Small intestine (tissue), 7 donors: ENCODE data around the gene MAGI1. TPM values are rescaled to one million over a fixed set of nuclear protein-coding genes. Genes with fewer than 3 reads are reported as not detected.

Experiments used
- DNase-seq, 2 donors: peaks; one replicate each; pipeline versions ENCODE4 v3.0.0 to v3.0.0-alpha.2; 2013
- FAIRE-seq: peaks from 2 replicates; lab custom pipeline; 2012; peaks lifted over from hg19 to GRCh38; lab: Jason Lieb, UNC
- H3K27ac ChIP-seq, 3 donors: one replicate each; pipeline ENCODE4 v1.5.1; 2013; ENCODE audit warnings: low read length in 2 of 3, mild to moderate bottlenecking in 2 of 3, control low read depth in 1 of 3, inconsistent platforms in 1 of 3, low read depth in 1 of 3, moderate library complexity in 1 of 3
- H3K27me3 ChIP-seq, 3 donors: one replicate each; pipeline ENCODE4 v1.6.1; 2013; ENCODE audit warnings: low read length in 3 of 3, inconsistent platforms in 1 of 3; ENCODE audit not compliant: control insufficient read depth in 3 of 3, insufficient read depth in 3 of 3
- H3K36me3 ChIP-seq, 3 donors: one replicate each; pipeline ENCODE4 v1.6.1; 2013; ENCODE audit warnings: low read length in 3 of 3, inconsistent platforms in 1 of 3, low read depth in 1 of 3, mild to moderate bottlenecking in 1 of 3, moderate library complexity in 1 of 3; ENCODE audit not compliant: control insufficient read depth in 3 of 3, insufficient read depth in 2 of 3
- H3K4me1 ChIP-seq, 3 donors: one replicate each; pipeline ENCODE4 v1.6.1; 2013; ENCODE audit warnings: low read length in 2 of 3, inconsistent platforms in 1 of 3, low read depth in 1 of 3, mild to moderate bottlenecking in 1 of 3, moderate library complexity in 1 of 3; ENCODE audit not compliant: control insufficient read depth in 3 of 3, insufficient read depth in 2 of 3
- H3K4me3 ChIP-seq, 3 donors: one replicate each; pipeline ENCODE4 v1.5.1; 2013; ENCODE audit warnings: low read length in 3 of 3, control low read depth in 1 of 3, inconsistent platforms in 1 of 3, low read depth in 1 of 3, mild to moderate bottlenecking in 1 of 3, moderate library complexity in 1 of 3
- H3K9me3 ChIP-seq, 2 donors: one replicate each; pipeline ENCODE4 v1.6.1; 2013; ENCODE audit warnings: low read depth in 1 of 2, low read length in 1 of 2; ENCODE audit not compliant: control insufficient read depth in 2 of 2, insufficient read depth in 1 of 2
- WGBS, 3 donors: extraction: QIAGEN DNeasy Blood & Tissue Kit; methylation state at CpG; one replicate each; pipeline ENCODE4 v1.1.7; 2013; 5-methylcytosine and 5-hydroxymethylcytosine counted together
- polyA plus RNA-seq, 4 donors: library from polyadenylated mRNA; stranded (reverse) in 3 of 4; unstranded in 1 of 4; fragments of 200-250 nt in 3 of 4; fragments of 120-200 nt in 1 of 4; gene quantifications; one replicate each; pipeline versions ENCODE4 v1.2.1 to v1.2.3, GENCODE V29; 2013
- donor health status: healthy with polysubstance abuse.
- donor health status: control.
- donor health status: control.
- donor health status: Bipolar disorder and iron deficiency.
- donor health status: healthy.

MAGI1 gene
- polyA plus RNA-seq, 4 donors = 10.0 to 35.1 (median 12.6) TPM

DNA sequence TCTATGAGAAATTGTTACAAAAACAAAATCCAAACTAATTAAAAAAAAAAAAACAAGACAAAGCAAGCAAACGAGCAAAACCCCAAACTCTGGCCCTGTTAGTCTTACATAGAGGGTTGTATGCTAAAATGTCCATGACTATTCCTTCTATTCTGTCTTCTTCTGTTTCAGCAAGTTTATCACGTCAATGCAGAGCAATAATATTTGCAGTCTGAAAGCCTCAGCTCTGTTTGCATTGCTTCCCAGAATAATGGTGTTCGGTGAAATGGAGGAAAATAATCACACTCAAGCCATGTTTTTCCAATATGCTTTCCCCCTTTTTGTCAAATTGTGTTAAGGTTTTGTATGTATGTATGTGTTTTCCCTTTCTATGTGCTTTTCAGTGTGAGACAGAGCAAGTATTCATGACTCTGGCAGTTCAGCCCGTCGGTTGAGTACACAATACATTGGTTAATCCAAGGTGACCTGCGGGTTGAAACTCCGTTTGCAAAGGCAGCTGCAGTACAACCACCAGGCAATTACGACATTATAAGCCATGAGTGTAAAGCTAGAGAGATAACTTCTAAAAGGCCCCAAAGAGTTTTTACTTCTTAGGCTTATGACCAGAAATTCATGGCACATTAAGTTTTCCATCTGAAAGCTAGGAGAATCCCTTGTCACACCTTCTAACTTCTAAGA, 34.9 kb upstream of the MAGI1 start:
- 39 to 65% (median 51%) methylated on average over 8 of the region's 8 CpGs for WGBS, 3 donors

DNA sequence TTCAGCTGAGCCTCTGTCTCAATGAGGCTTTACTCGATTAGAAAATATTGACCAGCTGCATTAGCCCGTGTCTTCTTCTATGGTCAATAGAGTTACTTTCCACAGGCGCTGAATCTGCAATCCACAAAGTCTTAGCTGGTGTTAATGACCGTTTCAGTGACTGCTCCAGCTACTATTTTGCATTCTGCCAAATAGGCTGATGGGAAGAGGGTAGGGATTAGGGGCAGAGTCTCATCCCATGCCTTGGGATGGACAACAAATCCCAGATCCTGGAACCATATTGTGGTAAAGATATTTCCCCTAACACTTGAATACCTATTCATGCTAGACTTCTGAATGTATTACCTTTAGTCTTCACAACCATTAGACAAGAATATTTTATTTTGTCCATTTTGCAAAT, 29.5 kb upstream of the MAGI1 start:
- no peak for FAIRE-seq
- 84 to 88% (median 85%) methylated on average over 4 of the region's 4 CpGs for WGBS, 3 donors
- DNase-seq = no peak
- peaks cover 0 to 4% of the 10 kb centered on the region in 2 donors for H3K9me3 ChIP-seq
- no peak overlapping the region for H3K27ac ChIP-seq
- H3K36me3 ChIP-seq = no peaks in the 10 kb centered on the region
- peaks cover 0 to 2% (median 0%) of the 10 kb centered on the region in 3 donors for H3K4me1 ChIP-seq
- no peak overlapping the region for H3K4me3 ChIP-seq
- no peaks in the 10 kb centered on the region for H3K27me3 ChIP-seq

More for the DNA sequence above, 34.9 kb upstream of the MAGI1 start:
- Histone ChIP-seq H3K27ac (peak overlapping the region in 1 of 3 donors; percentile 47), H3K27me3 (no peaks in the 10 kb centered on the region), H3K36me3 (no peaks in the 10 kb centered on the region), H3K9me3 (peaks cover 0 to 4% of the 10 kb centered on the region in 2 donors), H3K4me1 (peaks cover 0 to 6% (median 0%) of the 10 kb centered on the region in 3 donors), H3K4me3 (no peak overlapping the region)
- peak in 1 of 2 donors; percentile 80 for DNase-seq
- FAIRE-seq = no peak

DNA sequence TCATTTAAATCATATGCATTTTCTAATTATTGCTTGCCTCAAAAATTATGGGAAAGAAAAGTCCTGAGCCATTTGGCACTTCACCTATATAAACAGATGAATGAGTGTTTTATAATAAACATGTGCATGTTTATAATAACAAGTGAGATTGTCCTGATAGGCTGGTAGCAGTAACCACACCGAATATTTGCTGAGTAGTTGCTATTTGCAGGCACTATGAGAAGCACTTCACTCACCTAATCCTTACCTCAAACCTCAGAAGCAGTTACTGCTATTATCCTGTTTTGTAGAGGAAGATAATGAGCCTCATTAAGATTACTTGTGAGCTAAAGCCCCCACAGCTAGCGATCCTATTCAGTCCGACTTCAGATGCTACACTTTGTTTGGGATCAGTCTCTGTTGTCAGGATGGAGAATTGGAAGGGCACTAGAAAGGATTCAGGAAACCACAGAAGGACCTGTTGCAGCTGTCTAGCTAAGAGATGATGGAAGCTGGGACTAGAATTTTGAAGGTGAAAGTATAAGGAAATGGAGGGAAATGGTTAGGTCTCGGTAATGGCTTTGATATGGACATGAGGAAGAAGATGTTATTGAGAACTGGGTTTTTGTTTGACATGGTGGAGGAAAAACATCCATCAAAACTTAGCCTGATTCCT, 28.4 kb upstream of the MAGI1 start:
- no peaks in the 10 kb centered on the region for H3K27me3 ChIP-seq
- H3K27ac ChIP-seq = no peak overlapping the region
- DNase-seq (no peak), FAIRE-seq (no peak)
- WGBS, 3 donors = 65 to 75% (median 66%) methylated on average over 4 of the region's 4 CpGs
- no peaks in the 10 kb centered on the region for H3K4me1 ChIP-seq
- no peak overlapping the region for H3K4me3 ChIP-seq
- peaks cover 0 to 4% of the 10 kb centered on the region in 2 donors for H3K9me3 ChIP-seq
- H3K36me3 ChIP-seq = no peaks in the 10 kb centered on the region

DNA sequence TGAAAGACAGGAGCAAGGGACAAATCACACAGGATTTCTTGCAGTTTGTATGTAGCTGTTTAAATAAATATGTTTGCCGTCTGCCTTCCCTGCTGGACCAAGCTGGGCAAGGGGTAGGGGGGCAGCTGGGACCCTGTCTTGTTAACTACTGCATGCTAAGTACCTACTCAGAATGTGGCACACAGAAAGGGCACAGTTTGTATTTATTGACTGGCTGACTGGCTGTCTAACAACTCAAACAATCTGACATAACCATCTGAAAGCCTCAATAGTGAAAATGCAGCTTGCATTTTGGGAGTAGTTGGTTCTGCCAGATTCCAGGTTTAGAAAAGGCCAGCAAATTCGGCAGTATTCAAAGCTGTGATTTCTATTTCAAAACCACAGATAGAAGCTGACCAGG, 16.6 kb upstream of the MAGI1 start:
- Histone ChIP-seq H3K9me3 (no peaks in the 10 kb centered on the region), H3K27ac (no peak overlapping the region), H3K36me3 (no peaks in the 10 kb centered on the region), H3K4me3 (no peak overlapping the region), H3K27me3 (no peaks in the 10 kb centered on the region), H3K4me1 (no peaks in the 10 kb centered on the region)
- DNase-seq = no peak
- FAIRE-seq = no peak
- WGBS, 3 donors = 76 to 90% (median 79%) methylated on average over 2 of the region's 2 CpGs

DNA sequence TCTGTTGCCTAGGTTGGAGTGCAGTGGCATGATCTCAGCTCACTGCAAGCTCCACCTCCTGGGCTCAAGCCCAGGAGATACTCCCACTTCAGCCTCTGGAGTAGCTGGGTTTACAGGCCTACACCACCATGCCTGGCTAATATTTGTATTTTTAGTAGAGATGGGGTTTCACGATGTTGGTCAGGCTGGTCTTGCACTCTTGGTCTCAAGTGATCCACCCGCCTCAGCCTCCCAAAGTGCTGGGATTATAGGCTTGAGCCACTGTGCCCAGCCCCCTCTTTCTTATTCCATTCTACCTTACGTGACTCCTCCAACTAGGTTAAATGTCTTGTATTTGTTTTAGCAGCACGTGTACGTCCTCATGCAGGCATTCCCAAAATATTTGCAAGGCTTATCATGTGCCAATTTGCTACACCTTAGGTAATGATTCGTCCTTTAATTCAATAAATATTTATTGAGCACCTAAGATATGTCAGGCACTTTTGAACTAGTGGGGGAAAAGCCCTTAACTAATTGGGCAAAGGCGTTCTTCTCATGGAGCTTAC, 14.9 kb upstream of the MAGI1 start:
- H3K27me3 ChIP-seq = no peaks in the 10 kb centered on the region
- FAIRE-seq = no peak
- DNase-seq = no peak
- H3K4me3 ChIP-seq = no peak overlapping the region
- H3K4me1 ChIP-seq = no peaks in the 10 kb centered on the region
- H3K27ac ChIP-seq = no peak overlapping the region
- no peaks in the 10 kb centered on the region for H3K9me3 ChIP-seq
- no peaks in the 10 kb centered on the region for H3K36me3 ChIP-seq
- 47 to 53% (median 52%) methylated on average over 7 of the region's 7 CpGs for WGBS, 3 donors

DNA sequence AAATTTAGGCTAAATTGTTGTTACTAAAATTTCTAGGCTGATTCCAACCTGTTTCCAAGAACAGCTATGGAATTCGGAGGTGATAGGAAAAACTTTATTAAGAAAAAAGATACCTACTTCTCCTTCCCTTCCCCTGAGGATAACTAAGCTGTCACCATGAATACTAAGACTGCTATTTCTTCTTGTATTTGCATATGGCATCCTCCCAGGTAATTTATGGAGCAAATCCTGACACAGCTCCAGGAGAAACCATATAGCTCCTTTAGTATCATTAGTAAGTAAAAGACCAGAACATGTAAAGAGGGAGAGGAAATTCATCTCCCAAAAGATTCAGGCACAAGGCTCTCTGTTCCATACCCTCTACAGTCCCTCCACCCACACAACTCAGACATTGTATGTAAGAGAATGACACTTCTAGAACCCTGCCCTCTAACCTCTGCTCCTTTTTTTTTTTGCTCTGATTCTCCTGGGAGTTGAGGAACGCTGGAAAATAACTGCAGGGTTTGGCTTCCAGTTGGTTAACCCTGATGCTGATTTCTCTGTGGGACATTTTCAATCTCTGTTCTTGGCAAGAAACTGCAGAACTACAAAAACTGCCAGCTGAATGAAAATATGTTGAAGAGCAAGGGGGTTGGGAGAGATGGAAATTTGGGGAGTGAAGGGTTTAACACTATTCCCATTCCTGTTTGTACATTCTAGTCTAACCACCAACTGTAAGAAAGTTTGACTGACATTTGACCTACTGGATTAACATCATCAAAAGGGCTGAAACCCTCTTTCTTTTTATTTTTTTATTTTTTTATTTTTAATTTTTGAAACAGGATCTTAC, 14.2 kb upstream of the MAGI1 start:
- DNase-seq (no peak), FAIRE-seq (no peak)
- Histone ChIP-seq H3K9me3 (no peaks in the 10 kb centered on the region), H3K27ac (no peak overlapping the region), H3K4me1 (peaks cover 0 to 2% (median 0%) of the 10 kb centered on the region in 3 donors), H3K27me3 (no peaks in the 10 kb centered on the region), H3K4me3 (no peak overlapping the region), H3K36me3 (no peaks in the 10 kb centered on the region)
- 54 to 73% (median 65%) methylated on average over 2 of the region's 2 CpGs for WGBS, 3 donors

DNA sequence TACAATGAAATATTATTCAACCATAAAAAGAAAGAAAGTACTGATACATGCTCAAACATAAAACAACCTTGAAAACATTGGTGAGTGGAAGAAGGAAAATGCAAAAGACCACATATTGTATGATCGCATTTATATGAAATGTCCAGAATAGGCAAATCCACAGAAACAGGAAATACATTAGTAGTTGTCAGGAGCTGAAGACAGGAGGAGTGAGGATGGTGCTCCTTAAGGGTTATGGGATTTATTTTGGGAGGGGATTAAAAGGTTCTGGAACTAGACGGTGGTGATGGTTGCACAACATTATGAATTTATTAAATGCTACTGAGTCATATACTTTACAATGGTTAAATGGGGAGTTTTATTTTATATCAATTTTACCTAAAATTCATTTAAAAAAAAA, 12.1 kb upstream of the MAGI1 start:
- peaks cover 0 to 8% (median 2%) of the 10 kb centered on the region in 3 donors for H3K4me1 ChIP-seq
- no peak overlapping the region for H3K4me3 ChIP-seq
- DNase-seq = no peak
- no peaks in the 10 kb centered on the region for H3K36me3 ChIP-seq
- no peak for FAIRE-seq
- H3K27me3 ChIP-seq = no peaks in the 10 kb centered on the region
- H3K27ac ChIP-seq = no peak overlapping the region
- no peaks in the 10 kb centered on the region for H3K9me3 ChIP-seq
- WGBS, 3 donors = 93 to 97% (median 95%) methylated on average over 2 of the region's 2 CpGs

DNA sequence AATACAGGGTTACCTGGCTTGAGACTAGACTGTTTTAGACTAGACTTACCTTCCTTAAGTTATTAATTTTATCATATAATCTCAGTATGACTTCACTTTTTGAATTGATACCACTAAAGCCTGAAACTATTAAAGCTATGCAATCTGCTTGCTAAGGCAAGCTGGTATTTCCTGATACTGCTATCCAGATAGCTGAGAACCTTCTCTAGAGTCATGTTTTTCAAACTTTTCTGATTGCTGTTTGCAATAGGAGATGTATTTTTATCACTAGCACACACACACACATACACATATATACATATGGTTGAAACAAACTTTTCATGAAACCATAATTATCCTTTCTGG, 9.3 kb upstream of the MAGI1 start:
- Histone ChIP-seq H3K4me3 (no peak overlapping the region), H3K4me1 (peaks cover 0 to 8% (median 2%) of the 10 kb centered on the region in 3 donors), H3K36me3 (no peaks in the 10 kb centered on the region), H3K9me3 (no peaks in the 10 kb centered on the region), H3K27me3 (no peaks in the 10 kb centered on the region), H3K27ac (peak overlapping the region in 1 of 3 donors; percentile 49)
- FAIRE-seq (no peak), DNase-seq (peak in 1 of 2 donors; percentile 11)
